GM21723 (cell line): ENCODE measurements around the gene ADAMTS19.

ENCODE experiments used
- ATAC-seq: cut with Tn5 transposase; IDR thresholded peaks from one replicate; pipeline ENCODE4 v1.9.1; 2021; ENCODE audit warnings: mild to moderate bottlenecking, moderate library complexity; ENCODE audit not compliant: unreplicated experiment

The ADAMTS19 gene

GRCh38 chr5:129474544-129474943 is 14.4 kb downstream of the ADAMTS19 start:
- no peak for ATAC-seq

GRCh38 chr5:129476751-129477150 is 16.7 kb downstream of the ADAMTS19 start:
- ATAC-seq, result no peak

DNA sequence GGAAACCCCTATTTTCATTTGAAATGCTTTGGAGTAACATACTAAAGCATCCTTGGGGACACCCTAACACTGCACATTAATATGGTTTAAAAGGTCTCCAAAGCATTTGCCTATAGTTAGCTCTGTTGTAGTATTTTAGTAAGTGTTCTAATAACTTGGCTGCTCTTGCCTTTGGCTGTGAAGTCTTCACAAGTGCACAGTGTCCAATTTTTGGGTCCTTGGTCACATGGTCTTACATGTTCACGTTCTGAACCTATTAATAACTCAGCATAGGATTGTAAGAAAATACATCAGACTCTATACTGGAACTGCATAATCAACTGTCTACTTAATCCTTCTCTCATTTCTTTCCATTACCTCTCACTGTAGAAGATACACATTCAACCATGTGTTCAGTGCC is 17.4 kb downstream of the ADAMTS19 start:
- no peak for ATAC-seq

- ATAC-seq, result no peak
Observed at GRCh38 chr5:129481161-129481560, 21.1 kb downstream of the ADAMTS19 start.

- no peak for ATAC-seq
Observed at GRCh38 chr5:129496421-129496820, 36.3 kb downstream of the ADAMTS19 start.

- ATAC-seq, result no peak
Observed at GRCh38 chr5:129496864-129497595, 36.9 kb downstream of the ADAMTS19 start.

DNA sequence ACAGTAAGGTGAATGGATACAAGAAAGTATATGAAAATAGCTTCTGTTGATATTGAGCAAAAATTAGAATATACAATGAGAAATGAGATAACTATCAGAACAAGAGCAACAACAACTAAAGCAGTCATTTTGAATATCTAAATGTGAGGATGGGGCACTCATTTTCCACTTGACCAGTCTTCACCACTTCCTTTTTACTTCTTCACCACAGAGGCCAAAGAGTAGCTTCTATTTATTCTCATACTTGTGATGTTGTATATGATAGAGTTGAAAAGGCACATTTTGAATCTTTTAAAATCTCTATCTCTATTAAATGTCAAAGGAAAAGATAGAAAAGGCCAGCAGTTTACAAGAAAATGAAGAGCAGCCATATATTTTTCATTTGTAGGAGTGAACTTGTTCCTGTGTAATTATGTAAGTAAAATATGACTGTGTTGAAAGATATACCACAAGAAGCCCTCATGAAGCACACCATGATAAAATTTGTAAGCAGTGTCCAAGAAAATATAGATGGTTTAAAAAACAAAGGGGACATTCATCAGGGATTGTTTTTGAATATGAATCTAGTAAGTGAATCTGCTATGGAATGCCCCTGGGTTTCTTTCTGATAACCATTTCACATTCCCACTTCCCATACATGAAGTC is 39.2 kb downstream of the ADAMTS19 start:
- ATAC-seq, result no peak

DNA sequence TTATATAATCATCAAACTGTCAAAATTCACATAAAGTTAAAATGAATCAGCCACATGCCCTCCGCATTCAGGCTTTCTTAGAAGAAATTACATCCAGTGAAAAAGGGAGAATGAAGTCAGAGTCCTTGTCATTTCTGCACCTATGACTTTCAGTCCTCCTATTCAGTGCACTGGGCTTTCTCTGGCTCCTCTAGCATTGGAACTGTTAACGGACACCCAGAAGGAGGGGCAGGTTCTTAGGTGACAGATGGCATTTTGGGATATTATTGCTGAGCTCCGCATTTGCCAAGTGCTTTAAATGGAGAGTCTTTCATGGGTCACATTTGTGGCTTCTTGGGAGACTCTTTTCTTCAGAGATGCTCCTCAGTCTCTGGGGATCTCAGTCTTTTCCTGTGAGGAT is 40.0 kb downstream of the ADAMTS19 start:
- ATAC-seq, result no peak

DNA sequence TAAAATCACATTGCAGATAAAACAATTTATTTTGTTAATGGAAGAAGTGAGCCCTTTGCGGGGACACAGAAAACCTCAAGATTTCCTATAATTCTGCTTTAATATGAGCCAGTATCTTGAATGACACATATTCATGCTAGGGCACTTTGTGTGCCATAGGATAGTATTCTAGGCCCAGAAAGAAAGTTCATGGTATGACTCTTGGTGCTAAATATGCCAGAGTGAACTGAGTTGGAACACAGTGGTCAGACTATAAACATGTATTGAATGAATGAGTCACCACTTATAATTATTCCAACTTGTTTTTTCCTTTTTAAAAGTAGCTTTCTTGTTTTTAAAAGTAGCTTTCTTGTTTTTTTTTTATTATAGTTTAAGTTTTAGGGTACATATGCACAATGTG is 46.0 kb downstream of the ADAMTS19 start:
- no peak for ATAC-seq

DNA sequence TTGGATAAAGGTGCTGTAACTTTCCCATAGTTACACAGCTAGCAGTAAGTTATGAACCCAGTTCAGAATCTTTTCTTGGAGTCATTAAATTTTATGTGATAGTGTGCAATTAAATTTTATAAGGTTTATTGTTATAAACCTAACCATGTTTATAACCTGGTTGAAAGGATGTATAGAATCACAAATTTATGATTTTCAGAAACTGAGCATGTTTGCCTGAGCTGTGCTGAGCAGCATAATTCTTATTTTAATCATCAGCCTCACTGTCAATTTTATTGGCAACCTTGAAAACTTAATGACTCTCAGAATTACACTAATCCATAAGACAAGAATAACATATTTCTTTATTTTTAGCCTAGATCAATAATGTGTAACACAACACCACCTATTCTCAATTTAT is 46.9 kb downstream of the ADAMTS19 start:
- ATAC-seq, result no peak

GRCh38 chr5:129507527-129507926 is 47.4 kb downstream of the ADAMTS19 start:
- no peak for ATAC-seq

DNA sequence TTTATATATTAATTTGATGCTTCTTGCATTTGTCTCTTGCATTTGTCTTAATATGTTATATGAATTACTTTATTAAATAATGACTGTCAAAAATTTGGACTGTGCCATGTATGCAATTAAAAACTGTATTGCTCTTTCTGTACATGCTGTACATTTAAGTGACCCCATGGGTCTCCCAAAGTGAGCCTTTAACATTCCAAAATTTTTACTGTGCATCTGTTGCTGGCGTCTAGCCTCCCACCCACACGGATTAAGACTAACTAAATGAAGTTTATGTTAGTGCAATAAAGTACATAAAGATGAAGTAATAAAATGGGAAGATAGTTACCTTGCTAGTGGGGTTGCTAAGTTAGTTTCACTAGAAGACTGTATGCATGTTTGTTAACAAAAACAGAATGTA is 48.5 kb downstream of the ADAMTS19 start:
- ATAC-seq, result no peak

- ATAC-seq, result no peak
Observed at GRCh38 chr5:129509363-129509975, 49.4 kb downstream of the ADAMTS19 start.

DNA sequence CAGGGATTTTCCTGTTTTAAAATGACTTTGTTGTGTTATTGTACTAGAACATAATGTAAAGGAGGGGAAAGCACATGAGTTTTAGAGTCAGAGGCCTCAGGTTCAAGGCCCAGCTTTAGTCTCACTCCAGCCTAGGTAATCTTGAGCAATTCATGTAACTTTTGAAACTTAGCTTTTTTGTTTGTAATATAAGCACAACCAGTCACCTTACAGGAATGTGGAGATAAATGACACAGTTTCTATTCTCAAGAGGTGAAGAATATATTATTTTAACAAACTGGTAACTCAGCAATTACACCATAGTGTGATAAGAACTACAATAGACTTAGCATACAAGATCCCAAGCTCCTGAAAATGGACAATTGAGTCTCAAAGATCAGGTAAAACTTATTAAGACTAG is 51.2 kb downstream of the ADAMTS19 start:
- no peak for ATAC-seq

GRCh38 chr5:129541051-129541450 is 81.0 kb downstream of the ADAMTS19 start:
- no peak for ATAC-seq

- no peak for ATAC-seq
Observed at GRCh38 chr5:129541648-129542251, 81.7 kb downstream of the ADAMTS19 start.

- no peak for ATAC-seq
Observed at GRCh38 chr5:129547137-129547536, 87.0 kb downstream of the ADAMTS19 start.

DNA sequence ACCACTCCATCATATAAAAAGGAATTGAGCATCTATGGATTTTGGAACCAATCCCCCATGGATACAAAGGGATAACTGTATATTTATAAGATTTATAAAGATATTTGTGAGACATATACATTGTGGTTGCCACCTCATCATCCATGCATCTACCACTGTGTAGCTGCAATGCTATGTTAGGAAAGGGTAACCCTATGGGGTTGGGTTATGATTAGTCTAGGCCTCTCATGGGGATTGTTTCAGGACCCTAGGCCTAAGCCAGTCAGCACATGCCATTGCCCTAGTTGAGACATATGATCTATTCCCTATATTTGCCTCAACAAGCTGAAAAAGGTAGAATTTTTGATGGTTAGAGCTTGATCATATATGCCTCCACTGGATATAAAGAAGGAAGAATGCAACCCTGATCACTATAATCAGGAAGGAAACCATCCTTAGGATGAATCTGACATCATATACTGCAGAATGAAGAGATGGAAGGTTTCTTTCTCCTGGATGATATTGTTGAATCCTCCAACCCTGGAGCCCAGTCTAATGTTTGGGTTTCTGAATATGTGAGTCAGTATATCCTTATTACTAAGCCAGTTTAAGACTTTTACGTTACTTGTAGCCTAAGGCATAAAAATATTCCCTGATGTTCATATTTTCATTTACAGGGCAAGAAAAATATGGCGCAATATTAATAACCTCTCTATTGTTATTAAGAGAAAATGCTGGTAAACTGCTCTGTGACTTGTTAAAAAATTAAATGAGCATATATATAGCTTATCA is 94.2 kb downstream of the ADAMTS19 start:
- ATAC-seq, result no peak

DNA sequence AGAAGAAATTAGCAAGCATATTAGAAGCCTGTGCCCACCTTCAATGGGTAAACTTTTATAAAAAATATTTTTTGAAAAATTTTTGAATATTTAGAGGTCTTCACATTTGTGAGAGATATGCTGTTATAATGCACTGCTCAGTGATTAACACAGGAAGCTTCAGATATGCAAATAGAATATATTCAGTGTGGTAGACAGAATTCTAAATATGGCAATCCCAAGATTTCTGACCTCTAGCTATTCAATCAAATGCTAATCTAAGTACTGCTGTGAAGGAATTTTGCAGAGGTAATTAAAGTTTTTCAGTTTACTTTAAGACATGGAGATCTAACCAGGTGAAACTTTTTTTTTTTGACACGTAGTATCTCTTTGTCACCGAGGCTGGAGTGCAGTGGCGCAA is 103.5 kb downstream of the ADAMTS19 start:
- ATAC-seq, result no peak

DNA sequence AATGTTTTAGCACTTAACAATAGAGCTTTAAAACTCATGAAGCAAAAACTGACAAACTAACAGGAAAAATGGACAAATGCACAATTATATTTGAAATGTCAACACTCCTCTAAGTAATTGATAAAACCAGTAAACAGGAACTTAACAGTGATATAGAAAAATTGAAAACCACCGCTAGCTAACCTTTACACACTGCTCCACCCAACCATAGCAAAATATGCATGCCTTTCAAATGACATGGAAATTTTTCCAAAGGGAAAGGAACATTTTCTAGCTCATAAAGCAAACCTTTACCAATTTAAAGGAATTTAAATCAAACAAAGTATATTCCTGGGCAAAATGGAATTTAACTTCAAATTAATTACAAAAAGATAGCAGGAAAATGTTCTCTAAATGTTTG is 109.2 kb downstream of the ADAMTS19 start:
- ATAC-seq, result no peak

DNA sequence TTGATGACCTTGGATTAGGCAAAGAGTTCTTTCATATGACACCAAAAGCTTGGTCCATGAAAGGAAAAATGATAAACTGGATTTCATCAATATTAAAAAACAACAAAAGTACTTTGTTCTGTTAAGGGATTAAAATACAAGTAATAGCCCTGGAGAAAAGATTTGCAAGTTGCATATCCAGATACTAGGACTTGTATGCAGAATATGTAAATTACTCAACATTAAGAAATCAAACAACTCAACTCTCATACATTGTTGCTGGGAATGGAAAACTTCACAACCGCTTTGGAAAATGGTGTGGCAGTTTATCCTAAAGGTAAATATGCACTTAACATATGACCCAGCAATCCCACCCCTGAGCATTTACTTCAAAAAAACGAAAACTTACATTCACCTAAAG is 112.0 kb downstream of the ADAMTS19 start:
- ATAC-seq, result no peak
